IPS-NIHi11 (cell line): ENCODE results near the gene HEY2.
A peak's percentile ranks its signal among the peaks of the same experiment; 100 is the strongest.
"Not testable (repeated sequence)": the region's sequence is repeated elsewhere in the genome, so short reads cannot be mapped to it uniquely, and the experiment has no call there.

Experiments used
- DNase-seq: peaks from one replicate; pipeline ENCODE4 v3.0.0; 2012; ENCODE audit warnings: mixed read lengths, low spot score

Gene HEY2

DNA sequence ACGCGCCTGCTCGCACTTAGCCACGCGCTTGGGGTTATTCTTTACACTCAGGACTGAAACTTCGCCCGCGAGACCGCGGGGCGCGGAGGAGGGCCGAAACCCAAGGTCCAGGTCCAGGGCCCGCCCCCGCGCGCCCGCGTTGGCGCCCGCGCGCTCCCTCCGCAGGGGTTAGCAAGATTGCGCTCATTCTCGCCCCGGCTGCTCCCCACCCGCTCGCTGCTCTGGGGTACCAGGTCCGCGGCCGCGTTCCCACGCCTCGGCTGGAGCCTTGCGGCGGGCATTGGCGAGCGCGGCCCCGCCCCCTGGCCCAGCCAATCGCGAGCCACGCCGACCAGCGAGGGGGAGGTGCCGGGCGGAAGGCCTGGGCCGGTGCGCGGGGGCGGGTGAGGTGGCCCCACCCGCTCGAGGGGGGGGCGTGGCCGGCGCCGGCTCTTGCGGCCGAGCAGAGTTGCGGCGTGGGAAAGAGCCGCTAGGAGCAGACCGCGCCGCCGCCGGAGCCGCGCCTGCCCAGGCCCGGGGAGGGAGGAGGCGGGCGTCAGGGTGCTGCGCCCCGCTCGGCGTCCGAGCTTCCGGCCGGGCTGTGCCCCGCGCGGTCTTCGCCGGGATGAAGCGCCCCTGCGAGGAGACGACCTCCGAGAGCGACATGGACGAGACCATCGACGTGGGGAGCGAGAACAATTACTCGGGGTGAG lies at the start of gene HEY2:
TSS of gene HEY2 (plus strand) at position 460 of the 692 bp plus-strand sequence. CDS start at position 605, 145 bp downstream.
- peak; percentile 95 for DNase-seq

DNA sequence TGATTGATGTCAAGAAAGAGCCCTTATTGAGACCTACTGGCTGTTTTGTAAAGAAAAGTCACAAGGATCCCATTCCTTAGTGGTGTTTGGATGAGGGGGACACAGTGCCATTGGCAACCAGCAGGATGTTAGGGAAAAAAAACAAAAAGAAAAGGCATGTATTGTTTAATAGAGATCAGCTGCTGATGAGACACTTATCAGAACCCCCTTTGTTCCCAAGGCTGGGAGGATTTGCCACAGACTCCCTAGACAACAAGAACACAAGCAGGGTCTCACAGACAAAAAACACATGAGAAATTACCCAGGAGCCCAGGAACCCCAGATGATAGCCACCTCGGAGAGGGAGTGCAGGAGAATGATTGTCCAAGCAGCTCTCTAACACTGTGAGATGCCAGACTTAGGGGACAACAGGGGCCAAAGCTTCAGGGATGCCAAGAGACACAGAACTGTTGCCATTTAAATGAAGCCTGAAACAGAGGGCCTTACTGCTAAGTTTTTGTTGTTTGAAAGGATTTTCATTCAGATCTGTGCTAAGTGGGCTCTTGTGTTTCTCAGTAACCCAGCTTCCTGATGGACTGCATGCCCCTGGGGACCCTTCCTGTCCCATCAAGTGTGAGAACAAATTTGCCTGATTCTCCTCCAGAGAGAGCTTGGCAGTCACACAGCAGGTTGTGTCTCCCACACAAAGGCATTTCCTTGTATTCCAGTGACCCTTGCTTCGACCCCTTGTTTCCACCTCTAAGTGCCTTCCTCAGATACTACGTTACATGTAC lies 48.7 kb upstream of the HEY2 start:
- DNase-seq, result no peak

DNA sequence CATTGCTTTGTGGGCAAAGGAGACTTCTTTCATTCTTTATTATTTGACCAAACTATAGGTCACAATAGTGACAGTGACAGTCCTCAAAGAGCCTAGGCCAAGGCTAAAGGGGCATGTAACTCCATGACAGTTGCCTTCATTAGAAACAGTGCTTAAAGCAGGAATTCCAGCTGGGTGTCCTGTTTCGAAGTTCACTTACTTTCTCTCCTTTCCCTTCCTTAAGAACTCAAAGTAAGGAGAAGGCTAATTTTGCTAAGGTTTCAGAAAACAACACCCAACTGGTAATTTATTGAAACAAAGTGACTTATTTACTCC lies 48.1 kb upstream of the HEY2 start:
- DNase-seq, result no peak

DNA sequence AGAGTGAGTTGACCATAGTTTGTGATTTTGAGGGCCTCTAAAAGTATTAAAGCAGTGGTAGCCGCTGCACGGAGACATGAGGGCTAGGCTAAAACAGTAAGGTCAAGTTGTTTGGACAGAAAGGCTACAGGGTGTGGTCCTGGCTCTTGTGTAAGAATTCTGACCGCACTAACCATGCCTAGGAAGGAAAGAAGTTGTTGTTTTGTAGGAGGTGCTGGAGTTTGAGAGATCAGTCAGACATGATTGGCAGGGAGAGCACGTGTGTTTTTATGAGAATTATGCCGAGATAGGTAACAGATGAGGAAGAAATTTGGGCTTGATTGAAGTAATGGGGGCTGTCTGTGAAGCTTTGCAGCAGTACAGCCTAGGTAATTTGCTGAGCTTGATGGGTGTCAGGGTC lies 45.5 kb upstream of the HEY2 start:
- not testable (repeated sequence) for DNase-seq

DNA sequence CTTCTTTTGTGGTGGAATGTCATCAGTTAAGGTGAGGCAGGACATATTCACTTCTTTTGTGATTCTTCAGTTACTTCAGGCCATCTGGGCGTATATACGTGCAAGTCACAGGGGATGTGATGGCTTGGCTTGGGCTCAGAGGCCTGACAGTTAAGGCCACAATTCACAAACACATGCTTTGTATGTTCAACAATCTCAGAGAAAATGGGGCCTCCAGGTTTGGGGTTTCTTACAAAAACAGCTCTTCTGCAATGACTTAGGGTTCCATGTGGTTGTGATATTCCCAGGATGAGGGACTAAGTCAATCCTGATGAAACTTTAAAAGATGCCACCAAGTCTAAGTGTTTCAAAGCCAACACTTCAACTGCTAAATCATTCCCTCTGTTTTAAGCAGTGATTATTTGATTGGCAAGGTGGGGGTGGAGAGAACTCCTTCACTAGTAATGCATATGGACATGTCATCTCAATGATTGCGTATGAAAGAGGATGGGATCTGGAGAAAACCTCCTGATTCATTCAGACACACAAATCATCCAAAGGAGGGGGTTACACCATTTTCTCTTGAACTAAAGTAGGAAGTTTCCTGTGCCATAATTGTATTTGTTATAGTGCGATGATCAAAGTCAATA lies 41.7 kb upstream of the HEY2 start:
- DNase-seq, result no peak

DNA sequence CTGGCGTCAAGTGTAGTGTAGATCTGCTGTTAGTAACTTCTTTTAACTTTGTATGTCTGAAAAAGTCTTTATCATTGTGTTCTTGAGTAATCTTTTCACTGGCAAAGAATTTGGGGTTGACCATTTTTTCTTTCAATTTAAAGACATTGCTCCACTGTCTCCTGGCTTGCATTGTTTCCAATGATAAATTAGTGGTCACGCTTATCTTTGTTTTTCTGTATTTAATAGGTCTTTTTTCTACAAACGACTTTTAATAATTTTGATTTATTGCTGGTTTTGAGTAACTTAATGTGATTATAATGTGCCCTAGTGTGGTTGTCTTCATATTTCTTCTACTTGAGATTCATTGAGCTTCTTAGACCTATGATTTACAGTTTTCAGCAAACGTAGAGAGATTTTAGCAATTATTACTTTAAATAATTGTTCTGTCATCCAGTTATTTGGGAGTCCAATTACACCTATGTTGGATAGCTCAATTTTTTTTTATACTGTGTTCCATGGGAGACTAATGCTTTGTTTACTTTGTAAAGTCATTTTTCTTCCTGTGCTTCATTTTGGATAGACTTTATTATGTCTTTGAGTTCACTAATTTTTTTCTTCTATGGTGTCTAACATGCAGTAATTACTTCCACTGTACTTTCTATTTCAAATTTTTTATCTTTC lies 38.3 kb upstream of the HEY2 start:
- DNase-seq, result no peak

DNA sequence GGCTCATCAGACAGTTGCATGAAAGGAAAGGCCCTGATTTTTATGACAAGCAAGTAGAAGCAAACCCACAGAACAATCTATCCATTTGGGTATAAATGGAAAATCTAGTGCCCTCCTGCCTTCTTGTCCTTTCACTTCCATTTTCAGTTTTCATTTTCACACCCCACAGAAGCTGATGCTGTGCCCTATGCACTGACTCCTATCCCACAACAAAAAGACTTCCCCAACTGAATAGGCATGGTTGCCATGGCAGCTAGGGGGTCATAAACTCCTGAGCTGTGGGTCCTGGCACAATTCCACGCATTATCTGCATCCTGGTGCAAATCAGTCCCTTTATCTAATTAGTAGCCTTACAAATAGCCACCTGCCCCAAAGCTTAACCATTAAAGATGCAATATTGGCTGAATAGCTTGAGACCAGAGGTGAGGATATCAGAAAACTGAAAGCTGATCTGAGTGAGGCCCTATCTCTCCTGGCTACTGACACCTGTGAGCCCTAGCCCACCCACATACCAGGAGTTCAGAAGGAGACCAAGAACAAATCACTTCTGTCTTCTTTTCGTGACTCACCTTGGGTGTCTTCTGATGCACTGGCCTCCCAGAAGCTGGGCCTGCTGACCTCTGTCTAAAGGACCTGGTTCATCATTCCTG lies 34.9 kb upstream of the HEY2 start:
- DNase-seq, result no peak

DNA sequence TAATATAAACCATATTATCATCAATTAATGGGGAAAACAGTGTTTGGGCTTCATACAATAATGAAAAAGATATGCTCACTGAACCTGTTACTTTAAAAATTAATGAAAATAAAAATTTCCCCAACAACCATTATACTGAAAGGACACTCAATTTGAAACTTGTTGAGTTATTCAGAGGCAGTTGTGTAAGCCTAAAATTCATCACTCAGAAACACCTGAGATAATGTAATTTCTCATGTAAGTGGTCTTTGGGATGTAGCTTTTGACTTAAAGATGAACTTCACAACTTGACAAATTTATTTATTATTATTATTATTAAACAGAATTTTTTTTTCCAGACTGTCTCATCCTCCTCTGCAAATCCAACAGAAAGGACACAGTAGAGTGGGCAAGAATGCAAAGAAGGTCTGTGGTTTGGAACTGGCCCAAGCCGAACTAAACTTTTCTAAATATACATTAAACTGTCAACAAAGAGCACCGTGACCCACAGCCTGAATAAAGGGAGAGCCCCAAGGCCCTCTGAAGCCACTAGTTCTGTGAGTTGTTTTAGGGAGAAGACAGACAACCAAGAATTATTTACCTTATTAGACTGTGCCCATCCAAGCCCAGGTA lies 32.2 kb upstream of the HEY2 start:
- DNase-seq, result no peak

DNA sequence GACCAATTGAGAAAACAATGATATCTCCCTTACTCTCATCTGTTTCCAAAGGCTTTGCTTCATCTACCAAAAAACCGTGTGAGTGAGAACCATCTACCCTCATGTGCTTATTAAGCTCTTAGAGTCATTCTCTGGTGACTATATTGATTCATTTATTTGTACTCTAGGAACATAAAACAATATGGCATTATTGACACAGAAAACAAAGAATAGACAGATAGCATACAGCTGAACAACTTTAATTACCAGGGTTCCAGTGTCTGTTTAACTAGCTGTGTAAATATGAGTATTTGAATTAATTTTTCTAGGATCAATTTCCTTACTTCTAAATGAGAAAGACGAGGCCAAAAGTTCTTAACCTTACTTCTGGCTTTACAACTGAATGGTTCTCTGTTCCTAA lies 31.3 kb upstream of the HEY2 start:
- no peak for DNase-seq

DNA sequence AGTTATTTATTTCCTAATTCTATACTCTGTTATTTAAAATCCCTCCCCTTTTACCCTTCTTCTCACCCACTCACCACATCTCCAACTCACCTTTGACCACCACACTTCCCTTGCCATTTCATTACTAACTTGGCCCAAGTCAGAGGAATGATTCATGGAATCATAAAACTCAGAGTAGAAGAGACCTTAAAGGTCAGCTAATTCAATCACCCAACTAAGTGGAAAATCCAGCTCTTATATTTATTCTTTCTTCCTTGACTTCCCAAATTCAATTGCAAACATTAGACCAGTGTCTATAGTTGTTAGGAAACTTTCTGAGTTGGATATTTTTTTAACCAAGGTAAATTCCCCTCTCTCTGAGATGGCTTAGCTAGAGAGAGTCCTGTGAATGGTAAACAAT lies 26.5 kb upstream of the HEY2 start:
- no peak for DNase-seq

DNA sequence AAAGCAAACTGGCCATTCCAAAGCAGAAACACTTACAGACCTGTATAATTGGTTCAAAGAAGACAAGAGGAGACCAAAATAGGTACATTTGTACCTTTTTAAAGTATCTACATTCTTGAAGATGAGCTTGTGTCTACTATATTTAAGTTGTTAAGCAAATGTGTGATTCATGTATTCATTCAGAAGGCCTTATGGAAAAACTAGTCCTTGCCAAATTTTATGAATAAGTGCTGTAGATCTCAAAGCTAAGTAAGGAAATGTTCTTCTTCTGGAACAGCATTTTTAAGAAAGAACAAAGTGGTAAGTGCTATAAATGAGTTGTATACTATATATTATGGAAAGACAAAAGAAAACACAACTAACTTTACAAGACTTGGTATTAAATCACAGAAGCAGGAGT lies 22.2 kb upstream of the HEY2 start:
- no peak for DNase-seq

DNA sequence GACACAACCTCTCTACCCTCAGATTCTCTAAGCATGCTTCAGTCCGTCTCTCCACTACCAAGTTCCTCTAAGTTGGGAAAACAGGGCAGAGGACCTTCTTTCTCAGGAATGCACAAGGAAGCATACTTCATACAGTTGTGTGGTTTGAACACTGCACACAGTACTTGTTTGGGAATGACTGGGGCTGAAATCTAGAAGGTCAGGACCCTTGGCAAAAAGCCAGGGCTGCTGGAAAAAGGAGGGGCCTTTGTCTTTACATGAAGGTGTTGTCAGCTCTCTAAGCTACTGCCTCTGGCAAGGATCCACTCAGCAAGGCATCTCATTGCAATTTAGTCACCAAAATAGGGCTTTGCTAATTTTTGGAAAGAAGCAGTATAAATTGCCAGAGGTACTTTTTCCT lies 20.7 kb upstream of the HEY2 start:
- DNase-seq, result no peak

DNA sequence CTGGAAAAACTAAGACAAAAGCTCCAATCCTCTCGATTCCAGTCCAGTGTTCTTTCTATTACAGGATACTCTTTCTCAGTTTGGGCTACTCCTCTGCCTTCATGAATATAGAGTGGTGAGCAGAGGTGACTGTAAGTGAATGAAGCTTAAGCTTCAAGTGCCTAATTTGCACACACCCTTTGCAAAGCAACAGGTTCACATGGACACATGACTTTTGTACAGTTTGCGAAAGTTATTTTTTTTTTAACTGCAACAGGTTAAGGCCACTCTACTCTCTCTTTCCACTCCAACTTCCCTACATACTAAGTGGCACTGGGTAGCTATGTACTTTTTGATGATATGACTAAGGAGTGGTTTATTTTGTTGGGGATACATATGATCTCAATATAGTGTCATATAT lies 19.4 kb upstream of the HEY2 start:
- DNase-seq, result no peak

DNA sequence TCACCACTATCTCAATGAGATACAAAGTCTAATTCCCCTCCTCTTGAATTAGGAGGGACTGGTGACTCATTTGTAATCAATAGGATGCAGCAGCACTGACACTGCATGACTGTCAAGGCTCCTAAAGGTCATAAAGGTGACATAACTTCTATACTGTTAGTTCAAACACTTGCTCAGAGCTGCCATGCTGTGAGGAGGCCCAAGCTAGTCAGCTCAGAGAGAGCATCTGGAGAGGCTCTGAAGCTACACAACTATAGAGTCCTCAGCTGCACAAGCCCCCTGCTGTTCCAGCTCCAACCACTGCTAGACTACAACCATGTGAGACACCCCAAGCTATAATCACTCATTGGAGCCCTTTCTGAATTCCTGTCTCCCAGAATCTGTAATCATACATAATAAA lies 17.0 kb upstream of the HEY2 start:
- no peak for DNase-seq

DNA sequence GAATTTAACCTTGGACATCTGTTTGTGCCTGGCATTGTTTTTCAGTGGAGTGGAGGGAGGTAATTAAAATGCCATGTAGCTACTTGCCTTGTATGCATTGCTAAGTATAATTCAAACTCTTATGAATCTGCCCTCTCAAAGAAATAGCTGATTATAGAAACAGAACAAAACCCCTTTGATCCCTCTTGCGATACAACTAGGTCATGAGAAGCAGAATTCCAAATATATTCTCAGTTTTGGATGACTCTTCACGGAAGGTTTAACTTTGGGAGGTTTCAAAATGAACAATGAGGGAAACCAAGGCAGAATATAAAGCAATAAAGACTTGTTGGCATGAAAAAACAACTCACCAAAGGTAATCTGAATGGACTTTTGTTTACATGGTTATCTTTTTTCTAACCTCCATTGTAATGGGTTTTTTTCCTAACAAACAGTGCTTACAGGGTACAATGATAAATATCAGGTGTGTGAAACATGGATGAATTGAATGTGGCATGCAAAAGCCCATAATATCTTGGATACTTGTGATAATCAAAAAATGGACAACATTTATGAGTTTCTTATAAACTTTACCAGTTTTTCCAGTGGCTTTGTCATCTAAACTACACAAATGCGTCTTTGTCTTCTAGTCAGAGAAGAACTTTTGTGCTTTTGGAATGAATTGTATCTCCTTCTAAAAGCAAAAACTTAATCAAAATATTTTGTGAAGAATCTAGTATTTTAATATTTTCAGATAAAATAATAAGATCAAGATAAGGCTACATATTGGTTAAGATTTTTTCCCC lies 15.7 kb upstream of the HEY2 start:
- no peak for DNase-seq

DNA sequence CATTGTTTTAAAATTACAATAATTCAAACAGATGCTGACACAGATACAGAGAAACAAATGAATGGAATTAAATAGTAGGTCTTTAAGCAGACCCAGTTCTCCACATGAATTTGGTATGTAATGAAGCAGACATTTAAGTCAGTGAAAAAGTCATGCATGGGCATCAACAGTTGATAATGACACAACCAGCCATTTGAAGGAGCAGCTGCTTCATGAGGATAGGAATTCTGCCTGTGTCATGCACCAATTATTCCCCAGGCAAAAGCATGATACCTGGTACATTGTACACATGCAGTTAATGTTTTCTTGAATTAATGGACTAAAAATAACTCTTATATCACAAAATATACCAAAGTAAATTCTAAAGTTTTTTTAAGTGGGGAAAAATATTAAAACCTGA lies 11.2 kb upstream of the HEY2 start:
- no peak for DNase-seq

DNA sequence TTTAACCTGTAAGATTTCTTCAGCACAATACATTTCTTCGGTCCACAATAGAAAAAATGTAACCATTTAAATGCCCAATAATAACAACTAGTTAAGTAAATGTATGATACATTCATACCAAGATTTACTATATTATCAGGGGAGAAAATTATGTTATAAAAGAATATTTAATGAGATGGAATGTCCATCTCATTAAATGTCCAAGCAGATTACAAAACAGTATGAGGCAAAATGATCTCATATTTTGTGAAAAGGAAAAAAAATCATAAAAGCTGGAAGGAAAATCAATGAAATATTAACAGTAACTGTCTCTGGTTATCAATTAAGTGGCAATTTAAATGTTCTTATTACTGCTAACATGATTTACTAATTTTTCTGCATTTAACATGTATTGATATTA lies 10.1 kb upstream of the HEY2 start:
- no peak for DNase-seq

DNA sequence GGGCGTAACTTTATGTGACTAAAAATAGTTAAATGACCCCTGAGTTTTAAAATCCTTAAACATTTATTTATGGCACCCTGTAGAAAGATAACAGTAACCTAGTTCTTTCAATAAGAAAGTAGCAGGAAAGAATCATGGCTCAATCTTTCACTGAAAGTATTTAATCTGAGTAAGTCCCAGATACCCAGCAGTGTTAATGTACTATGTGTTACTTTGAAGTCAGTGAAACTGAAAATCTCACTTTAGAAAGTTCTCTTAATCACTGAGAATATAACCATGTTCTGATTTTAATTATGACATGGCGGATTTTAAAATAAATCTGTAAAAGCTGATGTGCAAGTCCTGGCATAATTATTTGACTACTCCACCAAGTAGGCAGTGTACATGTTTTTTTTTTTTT lies 8.1 kb upstream of the HEY2 start:
- no peak for DNase-seq

DNA sequence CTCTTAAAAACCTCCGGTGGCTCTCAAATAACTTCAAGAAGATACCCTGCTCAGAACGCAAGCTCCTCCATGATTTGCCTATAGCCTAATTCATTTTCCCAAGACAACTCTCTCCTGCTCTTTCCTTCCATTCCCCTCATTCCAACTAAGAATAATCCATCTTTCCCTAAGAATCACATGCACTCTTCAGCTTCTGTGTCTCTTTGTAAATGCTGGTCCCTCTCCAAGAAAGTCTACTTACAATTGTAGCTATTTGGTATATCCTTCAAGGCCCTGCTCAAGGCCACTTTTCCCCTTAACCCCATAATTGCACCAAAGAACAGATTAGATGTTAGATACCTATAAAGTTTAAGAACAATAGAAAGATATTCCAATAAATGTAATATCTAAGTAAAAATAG lies 7.4 kb upstream of the HEY2 start:
- no peak for DNase-seq

DNA sequence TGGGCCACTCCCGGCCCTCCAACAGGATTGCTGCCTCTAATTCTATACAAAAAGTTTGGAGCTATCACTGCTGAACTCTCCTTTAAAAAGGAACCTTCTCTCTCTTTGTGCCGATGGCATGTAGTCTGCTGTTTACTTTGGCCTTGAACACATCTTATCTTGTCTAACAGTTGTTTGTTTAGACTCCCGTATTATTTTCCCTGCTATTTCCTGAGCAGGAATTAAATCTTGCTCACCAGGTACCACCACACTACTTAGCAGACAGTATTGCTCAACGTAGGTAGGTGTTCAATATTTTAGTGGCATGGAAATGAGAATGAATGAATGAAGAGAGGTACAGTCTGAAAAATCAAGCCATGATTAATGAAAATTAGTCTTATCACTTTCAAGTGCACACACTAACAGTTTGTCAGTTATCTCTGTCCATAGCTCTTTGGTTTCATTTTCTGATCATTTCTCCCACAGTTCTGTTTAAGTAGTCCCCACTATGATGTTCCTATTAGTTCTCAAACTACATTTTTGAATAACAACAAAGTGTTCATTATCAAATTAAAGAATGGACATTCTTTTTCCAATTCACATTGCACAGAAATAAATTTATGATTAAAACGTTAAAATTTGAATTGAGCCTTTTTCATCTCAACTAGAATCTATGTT lies 6.8 kb upstream of the HEY2 start:
- no peak for DNase-seq

DNA sequence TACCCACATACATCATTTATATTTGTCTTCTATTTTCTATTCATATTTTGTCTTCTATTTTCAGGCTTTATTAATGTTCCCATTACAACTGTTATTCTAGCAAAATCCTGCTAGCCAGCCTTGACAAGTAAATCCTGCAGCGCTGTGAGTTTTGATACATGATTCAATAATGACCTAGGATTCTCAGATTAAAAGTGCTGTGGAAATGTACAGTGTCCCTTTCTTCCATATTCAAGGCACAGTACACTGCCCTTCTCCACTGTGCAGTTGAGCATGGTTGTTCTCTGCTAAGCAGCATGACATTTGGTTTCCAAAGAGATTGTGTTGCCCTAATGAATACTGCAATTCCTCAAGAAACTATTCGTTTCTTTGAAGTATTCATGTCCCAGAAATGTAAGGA lies 5.8 kb upstream of the HEY2 start:
- DNase-seq, result no peak
